ENCODE data around the gene SYN1. TPM values are rescaled to one million over a fixed set of nuclear protein-coding genes. Genes with fewer than 3 reads are reported as not detected.

SYN1 gene
- polyA plus RNA-seq, 1 of the 3 experiments (the other 2 are of a cell fraction): 0.08 TPM

DNA sequence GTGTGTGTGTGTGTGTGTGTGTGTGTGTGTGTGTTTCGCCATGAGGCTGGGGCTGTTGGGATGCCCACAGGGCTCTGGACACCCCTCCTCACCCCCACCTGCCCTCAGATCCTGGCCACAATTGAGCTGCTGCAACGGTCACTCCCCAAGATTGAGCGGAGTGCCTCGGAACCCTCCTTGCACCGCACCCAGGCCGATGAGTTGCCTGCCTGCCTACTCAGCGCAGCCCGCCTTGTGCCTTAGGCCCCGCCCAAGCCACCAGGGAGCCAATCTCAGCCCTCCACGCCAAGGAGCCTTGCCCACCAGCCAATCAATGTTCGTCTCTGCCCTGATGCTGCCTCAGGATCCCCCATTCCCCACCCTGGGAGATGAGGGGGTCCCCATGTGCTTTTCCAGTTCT is 48.4 kb downstream of the SYN1 start:
- DNase-seq: no peak
- ChIA-PET POLR2A (no interaction called here), CTCF (no interaction called here)
- WGBS (ENCODE audit: low lambda C conversion rate): 80% methylated on average over 6 of the region's 11 CpGs
- no peak overlapping the region for H3K4me2 ChIP-seq
- H3K4me1 ChIP-seq (ENCODE audit: control insufficient read depth in 1 of 2, insufficient read depth in 2 of 2, low read depth in 1 of 2, low read length in 1 of 2): no peaks in the 10 kb centered on the region
- H3F3A ChIP-seq (replicated peaks; ENCODE audit: insufficient read depth): peaks cover 3% of the 10 kb centered on the region
- H3K27ac ChIP-seq (ENCODE audit: low read depth in 2 of 2, low read length in 1 of 2): no peak overlapping the region
- peaks cover 11% of the 10 kb centered on the region; the same call in 1 of the 2 replicates for H3K27me3 ChIP-seq (ENCODE audit: insufficient read depth)
- H3K4me3 ChIP-seq (ENCODE audit: low read depth in 2 of 2, low read length in 1 of 2): no peak overlapping the region
- peaks cover 0 to 23% of the 10 kb centered on the region in 2 experiments for H3K36me3 ChIP-seq (replicated peaks in 1 of 2; ENCODE audit: control insufficient read depth in 1 of 2, insufficient read depth in 2 of 2, low read length in 1 of 2)
- H4K20me1 ChIP-seq (ENCODE audit: insufficient read depth): no peaks in the 10 kb centered on the region
- TF ChIP-seq TAF1 (IDR thresholded peaks at IDR 0.05; ENCODE audit: borderline replicate concordance, low read depth, low read length) (no peak), MEF2A (IDR thresholded peaks at IDR 0.05; ENCODE audit: borderline replicate concordance, low read depth) (no peak), NRF1 (IDR thresholded peaks at IDR 0.05; ENCODE audit: low read depth, low read length) (no peak), POLR2AphosphoS5 (IDR thresholded peaks at IDR 0.05; ENCODE audit: low read depth, low read length) (no peak), YY1 (IDR thresholded peaks at IDR 0.05; ENCODE audit: low read depth) (no peak)
- TF ChIP-seq, protein P1, sequence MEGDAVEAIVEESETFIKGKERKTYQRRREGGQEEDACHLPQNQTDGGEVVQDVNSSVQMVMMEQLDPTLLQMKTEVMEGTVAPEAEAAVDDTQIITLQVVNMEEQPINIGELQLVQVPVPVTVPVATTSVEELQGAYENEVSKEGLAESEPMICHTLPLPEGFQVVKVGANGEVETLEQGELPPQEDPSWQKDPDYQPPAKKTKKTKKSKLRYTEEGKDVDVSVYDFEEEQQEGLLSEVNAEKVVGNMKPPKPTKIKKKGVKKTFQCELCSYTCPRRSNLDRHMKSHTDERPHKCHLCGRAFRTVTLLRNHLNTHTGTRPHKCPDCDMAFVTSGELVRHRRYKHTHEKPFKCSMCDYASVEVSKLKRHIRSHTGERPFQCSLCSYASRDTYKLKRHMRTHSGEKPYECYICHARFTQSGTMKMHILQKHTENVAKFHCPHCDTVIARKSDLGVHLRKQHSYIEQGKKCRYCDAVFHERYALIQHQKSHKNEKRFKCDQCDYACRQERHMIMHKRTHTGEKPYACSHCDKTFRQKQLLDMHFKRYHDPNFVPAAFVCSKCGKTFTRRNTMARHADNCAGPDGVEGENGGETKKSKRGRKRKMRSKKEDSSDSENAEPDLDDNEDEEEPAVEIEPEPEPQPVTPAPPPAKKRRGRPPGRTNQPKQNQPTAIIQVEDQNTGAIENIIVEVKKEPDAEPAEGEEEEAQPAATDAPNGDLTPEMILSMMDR (IDR thresholded peaks at IDR 0.05): no peak
- TF ChIP-seq, protein P2, sequence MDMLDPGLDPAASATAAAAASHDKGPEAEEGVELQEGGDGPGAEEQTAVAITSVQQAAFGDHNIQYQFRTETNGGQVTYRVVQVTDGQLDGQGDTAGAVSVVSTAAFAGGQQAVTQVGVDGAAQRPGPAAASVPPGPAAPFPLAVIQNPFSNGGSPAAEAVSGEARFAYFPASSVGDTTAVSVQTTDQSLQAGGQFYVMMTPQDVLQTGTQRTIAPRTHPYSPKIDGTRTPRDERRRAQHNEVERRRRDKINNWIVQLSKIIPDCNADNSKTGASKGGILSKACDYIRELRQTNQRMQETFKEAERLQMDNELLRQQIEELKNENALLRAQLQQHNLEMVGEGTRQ (IDR thresholded peaks at IDR 0.05; ENCODE audit: borderline replicate concordance, low read depth, low read length): no peak
- H3K79me2 ChIP-seq (ENCODE audit: insufficient read depth): no peaks in the 10 kb centered on the region
- no peaks in the 10 kb centered on the region for H3K9me3 ChIP-seq
- H2AFZ ChIP-seq (ENCODE audit: low read depth): no peak overlapping the region
- H3K9ac ChIP-seq: no peak overlapping the region
- no peaks in the 10 kb centered on the region for H3K9me2 ChIP-seq

DNA sequence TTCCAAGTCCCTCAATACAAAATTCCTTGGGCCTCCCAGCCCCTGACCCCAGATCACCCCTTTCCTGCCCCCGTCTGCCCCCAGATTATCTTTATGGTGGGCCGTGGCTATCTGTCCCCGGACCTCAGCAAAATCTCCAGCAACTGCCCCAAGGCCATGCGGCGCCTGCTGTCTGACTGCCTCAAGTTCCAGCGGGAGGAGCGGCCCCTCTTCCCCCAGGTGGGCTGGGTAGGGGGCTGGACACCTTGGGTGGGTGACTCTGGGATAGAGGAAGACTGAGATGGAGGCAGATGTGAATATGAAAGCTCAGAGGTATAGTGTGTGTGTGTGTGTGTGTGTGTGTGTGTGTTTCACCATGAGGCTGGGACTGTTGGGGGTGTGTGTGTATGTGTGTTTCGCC is 48.9 kb downstream of the SYN1 start:
- Histone ChIP-seq H3K4me3 (ENCODE audit: low read depth in 2 of 2, low read length in 1 of 2) (no peak overlapping the region), H3K4me1 (ENCODE audit: control insufficient read depth in 1 of 2, insufficient read depth in 2 of 2, low read depth in 1 of 2, low read length in 1 of 2) (no peaks in the 10 kb centered on the region), H3F3A (replicated peaks; ENCODE audit: insufficient read depth) (peaks cover 3% of the 10 kb centered on the region), H3K79me2 (ENCODE audit: insufficient read depth) (no peaks in the 10 kb centered on the region), H3K4me2 (no peak overlapping the region), H3K9me2 (no peaks in the 10 kb centered on the region), H3K27ac (ENCODE audit: low read depth in 2 of 2, low read length in 1 of 2) (no peak overlapping the region), H3K27me3 (ENCODE audit: insufficient read depth) (peaks cover 11% of the 10 kb centered on the region; the same call in 1 of the 2 replicates), H3K9me3 (no peaks in the 10 kb centered on the region), H2AFZ (ENCODE audit: low read depth) (no peak overlapping the region), H3K9ac (no peak overlapping the region), H4K20me1 (ENCODE audit: insufficient read depth) (no peaks in the 10 kb centered on the region), H3K36me3 (replicated peaks in 1 of 2; ENCODE audit: control insufficient read depth in 1 of 2, insufficient read depth in 2 of 2, low read length in 1 of 2) (peaks cover 0 to 24% of the 10 kb centered on the region in 2 experiments)
- ChIA-PET CTCF (interaction anchor here (1.0 kb wide), 1 partner anchor 12 kb away, joined by 3 read pairs; the partner anchor contains the start of gene TIMP1), POLR2A (no interaction called here)
- WGBS (ENCODE audit: low lambda C conversion rate): 65% methylated on average over 8 of the region's 8 CpGs
- DNase-seq: no peak
- TF ChIP-seq MXI1 (IDR thresholded peaks at IDR 0.05; ENCODE audit: low read depth, low read length): no peak
- TF ChIP-seq, protein P3, sequence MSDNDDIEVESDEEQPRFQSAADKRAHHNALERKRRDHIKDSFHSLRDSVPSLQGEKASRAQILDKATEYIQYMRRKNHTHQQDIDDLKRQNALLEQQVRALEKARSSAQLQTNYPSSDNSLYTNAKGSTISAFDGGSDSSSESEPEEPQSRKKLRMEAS (IDR thresholded peaks at IDR 0.05; ENCODE audit: low read depth): no peak
- TF ChIP-seq TCF12 (IDR thresholded peaks at IDR 0.05): no peak
- TF ChIP-seq TAF1 (IDR thresholded peaks at IDR 0.05; ENCODE audit: borderline replicate concordance, low read depth, low read length): no peak
- TF ChIP-seq CHD2 (IDR thresholded peaks at IDR 0.05; ENCODE audit: low read length, partially characterized antibody): no peak
- TF ChIP-seq GATA2 (CRISPR knock-in tag; IDR thresholded peaks at IDR 0.05): no peak
- TF ChIP-seq POLR2AphosphoS5 (IDR thresholded peaks at IDR 0.05; ENCODE audit: low read depth, low read length): no peak
- no peak for TF ChIP-seq YY1 (IDR thresholded peaks at IDR 0.05; ENCODE audit: low read depth)
- TF ChIP-seq, protein P4, sequence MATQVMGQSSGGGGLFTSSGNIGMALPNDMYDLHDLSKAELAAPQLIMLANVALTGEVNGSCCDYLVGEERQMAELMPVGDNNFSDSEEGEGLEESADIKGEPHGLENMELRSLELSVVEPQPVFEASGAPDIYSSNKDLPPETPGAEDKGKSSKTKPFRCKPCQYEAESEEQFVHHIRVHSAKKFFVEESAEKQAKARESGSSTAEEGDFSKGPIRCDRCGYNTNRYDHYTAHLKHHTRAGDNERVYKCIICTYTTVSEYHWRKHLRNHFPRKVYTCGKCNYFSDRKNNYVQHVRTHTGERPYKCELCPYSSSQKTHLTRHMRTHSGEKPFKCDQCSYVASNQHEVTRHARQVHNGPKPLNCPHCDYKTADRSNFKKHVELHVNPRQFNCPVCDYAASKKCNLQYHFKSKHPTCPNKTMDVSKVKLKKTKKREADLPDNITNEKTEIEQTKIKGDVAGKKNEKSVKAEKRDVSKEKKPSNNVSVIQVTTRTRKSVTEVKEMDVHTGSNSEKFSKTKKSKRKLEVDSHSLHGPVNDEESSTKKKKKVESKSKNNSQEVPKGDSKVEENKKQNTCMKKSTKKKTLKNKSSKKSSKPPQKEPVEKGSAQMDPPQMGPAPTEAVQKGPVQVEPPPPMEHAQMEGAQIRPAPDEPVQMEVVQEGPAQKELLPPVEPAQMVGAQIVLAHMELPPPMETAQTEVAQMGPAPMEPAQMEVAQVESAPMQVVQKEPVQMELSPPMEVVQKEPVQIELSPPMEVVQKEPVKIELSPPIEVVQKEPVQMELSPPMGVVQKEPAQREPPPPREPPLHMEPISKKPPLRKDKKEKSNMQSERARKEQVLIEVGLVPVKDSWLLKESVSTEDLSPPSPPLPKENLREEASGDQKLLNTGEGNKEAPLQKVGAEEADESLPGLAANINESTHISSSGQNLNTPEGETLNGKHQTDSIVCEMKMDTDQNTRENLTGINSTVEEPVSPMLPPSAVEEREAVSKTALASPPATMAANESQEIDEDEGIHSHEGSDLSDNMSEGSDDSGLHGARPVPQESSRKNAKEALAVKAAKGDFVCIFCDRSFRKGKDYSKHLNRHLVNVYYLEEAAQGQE (IDR thresholded peaks at IDR 0.05; ENCODE audit: low read depth, low read length): no peak
- TF ChIP-seq JUND (IDR thresholded peaks at IDR 0.05): no peak
- TF ChIP-seq, protein P5, sequence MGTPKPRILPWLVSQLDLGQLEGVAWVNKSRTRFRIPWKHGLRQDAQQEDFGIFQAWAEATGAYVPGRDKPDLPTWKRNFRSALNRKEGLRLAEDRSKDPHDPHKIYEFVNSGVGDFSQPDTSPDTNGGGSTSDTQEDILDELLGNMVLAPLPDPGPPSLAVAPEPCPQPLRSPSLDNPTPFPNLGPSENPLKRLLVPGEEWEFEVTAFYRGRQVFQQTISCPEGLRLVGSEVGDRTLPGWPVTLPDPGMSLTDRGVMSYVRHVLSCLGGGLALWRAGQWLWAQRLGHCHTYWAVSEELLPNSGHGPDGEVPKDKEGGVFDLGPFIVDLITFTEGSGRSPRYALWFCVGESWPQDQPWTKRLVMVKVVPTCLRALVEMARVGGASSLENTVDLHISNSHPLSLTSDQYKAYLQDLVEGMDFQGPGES (IDR thresholded peaks at IDR 0.05; ENCODE audit: low read depth, low read length): no peak
- TF ChIP-seq RXRA (IDR thresholded peaks at IDR 0.05; ENCODE audit: borderline replicate concordance, low read depth): no peak
- TF ChIP-seq, protein P2 (IDR thresholded peaks at IDR 0.05; ENCODE audit: borderline replicate concordance, low read depth, low read length): no peak
- no peak for TF ChIP-seq RFX5 (IDR thresholded peaks at IDR 0.05; ENCODE audit: low read length)
- TF ChIP-seq RAD21 (IDR thresholded peaks at IDR 0.05; ENCODE audit: low read length): no peak
- TF ChIP-seq NFIC (IDR thresholded peaks at IDR 0.05; ENCODE audit: borderline replicate concordance): no peak
- TF ChIP-seq GABPA (IDR thresholded peaks at IDR 0.05; ENCODE audit: low read depth): no peak
